GM18909 (cell line): ENCODE measurements around the gene SHANK3.

Source experiments
- ATAC-seq: cut with Tn5 transposase; IDR thresholded peaks from one replicate; pipeline ENCODE4 v1.9.1; 2021; ENCODE audit warnings: mild to moderate bottlenecking; ENCODE audit not compliant: unreplicated experiment, poor library complexity

SHANK3 gene

DNA sequence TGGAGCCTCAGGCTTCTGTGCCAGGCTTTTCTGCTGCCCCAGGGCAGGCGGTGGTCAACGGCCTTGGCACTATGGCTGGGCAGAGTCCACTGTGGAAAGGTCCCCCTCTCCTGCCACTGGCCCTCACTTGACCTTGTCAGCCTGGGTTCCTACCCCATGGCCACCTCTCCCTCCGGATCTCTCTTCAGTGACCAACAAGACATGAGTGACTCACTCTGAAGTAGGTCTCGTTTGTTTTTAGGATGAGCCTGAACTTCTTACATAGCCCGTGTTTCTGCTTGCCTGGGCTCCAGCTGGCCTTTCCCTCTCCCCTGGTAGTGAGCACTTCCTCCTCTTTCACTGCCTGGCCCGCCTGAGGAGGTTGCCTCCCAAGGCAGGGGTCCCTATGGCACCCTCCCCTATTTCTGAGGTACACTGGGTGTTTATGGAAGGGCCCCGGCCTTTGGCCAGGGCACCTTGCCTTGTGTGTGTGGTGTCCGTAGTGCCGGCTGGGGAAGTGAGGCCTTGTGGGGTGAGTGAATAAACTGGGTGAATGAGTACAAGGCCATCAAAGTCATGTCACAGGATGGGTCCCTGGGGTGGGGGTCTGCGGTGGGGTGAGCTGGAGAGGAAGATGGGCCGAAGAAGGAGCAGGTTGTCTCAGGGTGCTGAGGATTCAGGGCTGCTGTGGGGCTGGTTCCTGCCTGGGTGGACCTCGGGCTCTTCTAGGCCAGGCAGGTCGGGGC is 5.0 kb downstream of the SHANK3 start:
- ATAC-seq: no peak

DNA sequence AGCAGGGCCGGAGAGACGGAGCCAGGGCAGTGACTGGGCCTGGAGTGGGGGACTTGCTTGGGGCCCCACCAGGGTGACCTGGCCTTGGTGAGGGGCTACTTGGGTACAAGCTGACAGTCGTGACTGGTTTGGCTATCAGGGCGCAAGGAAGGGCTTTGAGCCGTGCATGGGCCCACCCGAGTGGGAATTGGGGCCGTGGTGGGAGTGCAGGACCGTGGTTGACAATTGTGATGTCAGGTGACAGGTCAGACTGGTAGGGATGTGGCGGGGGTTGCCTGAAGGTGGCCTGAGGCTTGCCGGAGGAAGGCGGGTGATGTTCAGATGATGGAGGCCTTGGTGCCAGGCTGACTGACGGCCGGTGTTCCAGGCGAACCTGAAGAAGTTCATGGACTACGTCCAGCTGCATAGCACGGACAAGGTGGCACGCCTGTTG is 5.6 kb downstream of the SHANK3 start:
- ATAC-seq: no peak

DNA sequence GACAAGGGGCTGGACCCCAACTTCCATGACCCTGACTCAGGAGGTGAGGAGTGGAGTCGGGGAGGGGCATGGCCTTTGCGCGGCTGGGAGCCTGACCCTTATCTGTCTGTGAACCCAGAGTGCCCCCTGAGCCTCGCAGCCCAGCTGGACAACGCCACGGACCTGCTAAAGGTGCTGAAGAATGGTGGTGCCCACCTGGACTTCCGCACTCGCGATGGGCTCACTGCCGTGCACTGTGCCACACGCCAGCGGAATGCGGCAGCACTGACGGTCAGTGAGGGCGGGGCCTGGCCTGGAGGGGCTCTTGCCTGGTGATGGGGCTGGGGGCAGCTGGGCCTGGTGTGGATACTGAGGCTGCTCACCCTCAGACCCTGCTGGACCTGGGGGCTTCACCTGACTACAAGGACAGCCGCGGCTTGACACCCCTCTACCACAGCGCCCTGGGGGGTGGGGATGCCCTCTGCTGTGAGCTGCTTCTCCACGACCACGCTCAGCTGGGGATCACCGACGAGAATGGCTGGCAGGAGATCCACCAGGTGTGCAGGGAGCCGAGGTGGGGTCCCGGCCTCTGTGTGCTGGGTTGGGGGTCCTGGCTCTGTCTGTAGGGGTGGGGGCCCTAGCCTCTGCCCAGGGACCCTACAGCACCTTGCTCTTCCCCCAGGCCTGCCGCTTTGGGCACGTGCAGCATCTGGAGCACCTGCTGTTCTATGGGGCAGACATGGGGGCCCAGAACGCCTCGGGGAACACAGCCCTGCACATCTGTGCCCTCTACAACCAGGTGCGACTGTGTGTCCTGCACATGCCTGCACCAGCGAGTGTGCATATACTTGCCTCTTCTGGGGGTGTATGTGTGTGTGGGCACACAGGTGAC is 6.3 kb downstream of the SHANK3 start:
- no peak for ATAC-seq

DNA sequence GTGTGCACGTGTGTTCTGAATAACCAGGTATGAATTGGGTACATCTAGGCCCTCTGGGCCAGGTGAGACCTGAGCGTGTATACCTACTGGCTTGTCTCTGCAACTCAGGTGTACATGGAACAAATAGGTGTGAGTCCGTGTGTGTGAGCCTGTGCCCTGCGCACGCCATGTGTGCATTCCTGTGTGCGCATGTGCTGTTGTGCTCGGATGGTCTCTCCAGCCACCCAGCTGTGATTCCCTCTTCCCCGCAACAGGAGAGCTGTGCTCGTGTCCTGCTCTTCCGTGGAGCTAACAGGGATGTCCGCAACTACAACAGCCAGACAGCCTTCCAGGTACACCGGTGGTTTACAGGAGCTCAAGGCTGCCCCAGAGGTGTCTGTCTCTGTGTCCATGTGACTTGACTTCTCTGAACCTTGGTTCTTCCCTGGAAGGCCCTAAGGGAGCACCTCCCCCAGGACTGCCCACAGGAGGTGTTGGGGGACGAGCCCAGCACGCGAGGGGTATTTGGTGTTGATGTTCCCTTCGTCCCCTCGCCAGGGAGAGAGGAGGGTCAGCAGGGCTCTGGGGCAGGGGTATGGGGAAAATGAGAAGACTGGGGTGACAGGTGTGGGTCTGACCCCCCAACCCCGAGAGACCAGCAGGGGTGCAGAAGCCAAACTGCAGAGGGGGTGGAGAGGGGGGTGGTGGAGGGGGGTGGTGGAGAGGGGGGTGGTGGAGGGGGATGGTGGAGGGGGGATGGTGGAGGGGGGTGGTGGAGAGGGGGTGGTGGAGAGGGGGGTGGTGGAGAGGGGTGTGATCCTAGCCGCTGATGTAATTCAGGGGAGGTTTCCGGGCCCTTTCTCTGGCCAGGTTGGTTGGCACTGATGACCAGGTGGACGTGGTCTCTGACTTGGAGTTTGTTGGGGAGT is 10.7 kb downstream of the SHANK3 start:
- ATAC-seq: no peak

DNA sequence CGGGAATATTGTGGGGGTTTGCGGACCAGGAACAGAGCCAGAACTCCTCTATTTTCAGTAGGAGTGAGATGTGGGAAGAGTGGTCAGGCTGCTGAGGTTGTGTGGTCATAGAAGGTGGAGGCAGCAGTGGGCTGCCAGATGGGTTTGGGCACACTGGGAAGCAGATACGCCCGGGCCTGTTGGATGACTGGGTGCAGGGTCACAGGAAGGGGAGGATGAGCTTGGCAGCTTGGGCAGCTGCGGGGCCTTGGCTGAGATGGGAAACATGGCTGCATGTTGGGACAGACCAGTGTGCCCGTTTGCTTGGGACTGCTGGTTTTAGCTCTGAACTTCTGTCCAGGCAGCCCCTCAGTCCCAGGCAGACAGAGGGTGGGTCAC is 11.4 kb downstream of the SHANK3 start:
- no peak for ATAC-seq

DNA sequence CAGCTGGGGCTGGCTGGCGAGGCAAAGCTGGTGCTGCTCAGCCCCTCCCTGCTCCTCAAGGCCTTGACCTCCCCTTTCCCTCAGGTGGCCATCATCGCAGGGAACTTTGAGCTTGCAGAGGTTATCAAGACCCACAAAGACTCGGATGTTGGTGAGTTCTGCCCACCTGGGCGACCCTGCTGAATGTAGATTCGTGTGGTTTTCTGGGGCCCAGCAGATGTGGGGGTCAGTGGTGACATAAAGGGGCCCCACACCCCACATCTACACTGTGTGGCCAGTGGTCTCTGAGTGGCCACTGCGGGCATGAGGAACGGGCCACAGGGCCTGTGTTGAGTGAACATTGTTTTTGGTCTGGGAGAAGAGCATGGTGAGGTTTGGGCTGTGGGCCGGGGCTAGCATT is 11.9 kb downstream of the SHANK3 start:
- ATAC-seq: no peak

DNA sequence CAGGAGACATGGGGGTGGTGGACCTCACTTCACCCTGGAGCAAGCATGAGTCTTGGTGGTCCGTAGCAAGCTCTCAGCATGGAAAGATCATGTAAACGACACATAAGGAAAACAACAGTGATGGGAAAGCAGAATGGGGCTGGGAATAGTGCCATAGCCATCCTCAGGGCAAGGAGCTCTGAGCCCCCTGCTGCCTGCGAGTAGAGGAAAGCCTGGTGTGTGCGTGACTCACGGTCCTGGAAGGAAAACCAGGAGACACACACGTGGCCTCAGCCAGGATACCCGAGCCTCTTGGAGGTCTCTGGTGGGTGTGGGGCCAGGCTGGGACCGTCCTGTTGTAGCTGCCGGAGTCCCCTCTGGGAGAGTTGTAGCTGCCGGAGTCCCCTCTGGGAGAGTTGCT is 12.4 kb downstream of the SHANK3 start:
- no peak for ATAC-seq

DNA sequence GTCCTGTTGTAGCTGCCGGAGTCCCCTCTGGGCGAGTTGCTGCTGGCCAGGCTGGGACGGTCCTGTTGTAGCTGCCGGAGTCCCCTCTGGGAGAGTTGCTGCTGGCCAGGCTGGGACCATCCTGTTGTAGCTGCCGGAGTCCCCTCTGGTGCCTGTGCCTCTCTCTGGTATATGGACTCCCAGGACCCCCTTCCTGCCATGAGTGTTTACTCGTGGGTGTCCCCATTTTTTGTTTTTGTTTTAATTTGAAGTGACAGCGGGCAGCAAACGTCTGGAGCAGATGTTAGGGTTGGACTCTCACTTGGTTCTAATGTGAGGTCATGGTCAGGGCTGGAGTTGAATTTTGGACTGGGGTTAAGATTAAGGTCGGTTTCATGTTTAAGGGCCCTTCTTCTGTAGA is 14.2 kb downstream of the SHANK3 start:
- no peak for ATAC-seq

DNA sequence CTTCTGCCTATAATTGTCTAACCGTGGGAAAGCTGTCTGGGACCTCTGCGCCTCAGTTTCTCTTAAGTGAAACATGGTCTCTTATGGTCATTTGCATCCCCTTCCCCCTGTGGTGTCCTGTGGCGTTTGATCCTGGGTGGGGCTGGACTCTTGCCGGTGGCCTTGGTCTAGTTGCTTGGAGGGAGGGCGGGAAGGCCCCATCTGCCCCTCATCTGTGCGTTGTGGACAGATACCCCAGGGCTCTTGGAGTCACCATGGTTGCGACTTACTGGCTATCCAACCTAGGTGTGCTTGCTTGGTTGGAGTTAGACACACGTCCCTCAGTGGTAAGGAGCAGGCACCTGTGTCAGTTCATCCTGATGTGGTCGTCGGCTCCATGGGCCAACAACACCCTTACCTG is 15.2 kb downstream of the SHANK3 start:
- ATAC-seq: no peak

DNA sequence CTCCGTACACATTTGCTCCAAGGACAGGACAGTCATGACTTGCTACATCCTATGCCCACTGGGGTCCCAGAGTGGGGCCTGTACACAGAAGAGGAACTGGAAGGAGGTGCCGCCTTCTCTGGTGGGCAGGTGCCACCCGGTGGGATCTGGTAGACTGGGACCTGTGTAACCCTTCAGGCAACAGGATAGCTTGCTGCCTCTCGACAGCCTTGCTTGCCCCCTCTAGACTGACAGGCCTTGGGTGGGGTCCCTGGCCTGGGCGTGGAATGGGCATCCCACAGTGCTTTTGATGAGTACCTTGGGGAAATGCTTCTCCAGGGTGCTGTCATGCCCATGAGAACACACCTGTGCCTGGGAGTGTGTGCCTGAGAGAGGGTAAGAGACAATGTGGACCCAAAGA is 15.8 kb downstream of the SHANK3 start:
- no peak for ATAC-seq

DNA sequence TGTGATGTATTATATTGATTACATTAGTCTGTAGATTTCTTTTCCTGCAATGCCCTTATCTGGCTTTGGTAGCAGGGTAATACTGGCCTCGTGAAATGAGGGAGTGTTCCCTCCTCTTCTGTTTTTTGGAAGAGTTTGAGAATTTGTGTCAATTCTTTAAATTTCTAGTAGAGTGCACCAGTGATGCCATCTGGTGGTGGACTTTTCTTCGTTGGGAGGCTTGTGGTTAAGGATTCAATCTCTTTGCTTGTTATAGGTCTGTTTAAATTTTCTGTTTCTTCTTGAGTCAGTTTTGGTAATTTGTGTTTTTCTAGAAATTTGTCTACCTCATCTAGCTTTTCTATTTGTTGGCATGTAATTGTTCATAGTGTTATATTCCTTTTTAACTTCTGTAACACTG is 18.9 kb downstream of the SHANK3 start:
- ATAC-seq: no peak

DNA sequence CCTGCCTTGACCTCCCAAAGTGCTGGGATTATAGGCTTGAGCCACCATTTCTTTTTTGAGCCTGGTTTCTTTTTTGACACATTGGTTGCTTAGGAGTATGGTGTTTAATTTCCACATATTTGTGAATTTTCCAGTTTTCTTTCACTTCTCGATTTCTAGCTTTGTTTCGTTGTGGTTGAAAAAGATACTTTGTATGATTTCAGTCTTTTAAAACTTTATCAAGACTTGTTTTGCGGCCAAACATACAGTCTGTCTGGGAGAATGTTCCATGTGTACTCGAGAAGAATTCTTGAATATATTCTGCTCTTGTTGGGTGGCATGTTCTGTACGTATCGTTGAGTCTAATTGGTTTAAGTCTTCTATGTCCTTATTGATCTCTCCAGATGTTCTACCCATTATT is 20.8 kb downstream of the SHANK3 start:
- ATAC-seq: no peak

DNA sequence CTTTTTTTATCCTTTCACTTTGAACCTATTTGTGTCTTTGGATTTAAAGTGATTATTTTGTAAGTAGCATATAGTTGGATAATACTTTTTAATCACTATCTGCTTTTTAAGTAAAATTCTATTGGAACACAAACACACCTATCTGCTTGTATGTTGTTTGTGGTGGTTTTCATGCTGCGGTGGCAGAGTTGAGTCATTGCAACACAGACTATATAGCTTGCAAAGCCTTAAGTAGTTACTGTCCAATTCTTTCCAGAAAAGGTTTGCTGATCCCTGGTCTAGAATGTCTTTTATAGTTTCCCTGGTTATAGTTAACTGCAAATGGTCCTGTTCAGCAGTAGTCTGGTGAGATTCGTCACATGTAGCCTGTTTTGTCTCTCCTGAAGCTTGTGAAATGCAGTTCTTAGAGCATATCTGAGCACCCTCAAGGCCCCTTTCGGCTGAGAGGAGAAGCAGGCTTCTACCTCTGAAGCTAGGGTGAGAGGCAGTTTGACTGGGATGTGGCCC is 21.5 kb downstream of the SHANK3 start:
- no peak for ATAC-seq

DNA sequence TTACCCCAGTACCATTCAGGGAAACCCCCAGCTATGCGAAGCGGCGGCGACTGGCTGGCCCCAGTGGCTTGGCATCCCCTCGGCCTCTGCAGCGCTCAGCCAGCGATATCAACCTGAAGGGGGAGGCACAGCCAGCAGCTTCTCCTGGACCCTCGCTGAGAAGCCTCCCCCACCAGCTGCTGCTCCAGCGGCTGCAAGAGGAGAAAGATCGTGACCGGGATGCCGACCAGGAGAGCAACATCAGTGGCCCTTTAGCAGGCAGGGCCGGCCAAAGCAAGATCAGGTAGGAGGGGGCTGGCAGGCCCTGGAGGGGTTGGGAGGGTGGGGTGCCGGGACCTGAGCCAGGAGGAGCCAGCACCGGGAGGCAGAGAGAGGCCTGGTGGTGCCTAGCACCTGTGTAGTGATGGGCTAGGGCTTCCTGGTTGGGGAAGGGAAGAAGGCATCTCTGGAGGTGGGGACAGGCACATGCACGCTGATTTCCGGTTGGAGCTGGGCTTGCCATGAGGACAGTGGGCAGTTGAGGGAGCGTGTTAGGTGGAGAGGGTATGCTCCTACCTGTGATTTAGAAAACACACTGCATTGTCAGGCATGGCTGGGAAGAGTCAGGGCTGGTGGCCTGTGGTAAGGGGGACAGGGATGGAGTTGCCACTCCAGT is 22.3 kb downstream of the SHANK3 start:
- ATAC-seq: no peak

DNA sequence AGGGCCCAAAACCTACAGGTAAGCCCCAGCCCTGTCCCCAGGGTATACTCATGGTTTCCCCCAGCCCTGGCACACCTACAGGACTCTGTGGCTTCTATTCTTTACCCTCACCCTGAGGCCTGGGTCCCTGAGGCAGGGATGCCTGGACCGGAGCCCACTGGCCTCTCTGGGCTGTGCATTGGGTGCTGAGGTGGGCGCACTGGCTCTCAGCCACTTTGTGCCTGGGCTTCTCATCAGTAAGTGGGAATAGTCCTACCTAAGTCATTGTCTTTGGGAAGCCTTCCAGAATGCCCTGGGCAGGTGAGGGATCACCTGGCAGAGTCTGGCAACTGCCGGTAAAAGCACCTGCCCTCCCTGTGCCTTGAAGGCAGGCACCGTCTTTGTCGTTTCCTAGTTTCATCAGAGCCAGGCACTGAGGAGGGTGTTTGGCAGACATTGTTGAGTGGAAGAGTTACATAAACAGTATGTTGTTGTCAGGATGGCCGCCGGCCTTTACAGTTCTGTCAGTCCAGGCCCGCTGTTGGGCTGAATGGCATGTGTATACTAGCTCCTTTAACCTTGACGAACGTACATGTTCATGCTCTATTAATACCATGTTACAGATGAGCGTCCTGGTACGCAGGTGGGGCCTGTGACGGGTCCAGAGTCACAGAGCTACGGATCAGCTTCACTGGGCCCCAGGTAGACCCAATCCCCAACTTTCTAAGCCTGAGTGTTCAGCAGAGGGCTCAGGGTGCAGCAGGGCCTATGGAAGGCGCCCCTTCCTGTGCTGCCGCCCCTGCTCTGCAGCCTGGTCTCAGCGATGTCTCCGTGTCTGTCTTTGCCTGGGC is 23.0 kb downstream of the SHANK3 start:
- ATAC-seq: no peak

DNA sequence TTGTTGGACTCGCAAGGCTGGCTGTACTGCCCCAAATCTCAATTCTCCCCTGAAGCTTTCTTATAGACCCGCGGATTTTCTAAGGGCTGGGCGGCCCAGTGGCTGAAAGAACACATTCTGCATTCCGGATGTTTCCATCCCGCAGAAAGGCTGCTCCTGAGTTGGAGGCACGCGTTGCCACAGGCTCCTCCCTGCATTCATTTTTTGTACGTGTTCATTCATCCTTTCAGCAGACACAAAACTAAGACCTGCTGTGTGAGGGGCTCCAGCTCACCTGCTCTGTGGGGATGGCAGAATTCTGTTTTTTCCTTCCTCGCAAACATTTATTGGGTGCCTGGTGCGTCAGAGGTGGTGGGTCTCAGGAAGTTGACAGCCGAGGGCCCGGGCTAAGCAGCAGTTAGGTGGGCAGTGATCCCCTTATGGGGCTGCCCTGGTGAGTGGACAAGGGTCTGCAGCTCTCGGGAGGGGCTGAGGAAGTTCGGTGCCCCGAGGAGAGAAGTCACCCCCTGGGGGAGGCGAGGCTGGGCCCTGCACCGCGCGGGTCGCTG is 23.7 kb downstream of the SHANK3 start:
- ATAC-seq: no peak

DNA sequence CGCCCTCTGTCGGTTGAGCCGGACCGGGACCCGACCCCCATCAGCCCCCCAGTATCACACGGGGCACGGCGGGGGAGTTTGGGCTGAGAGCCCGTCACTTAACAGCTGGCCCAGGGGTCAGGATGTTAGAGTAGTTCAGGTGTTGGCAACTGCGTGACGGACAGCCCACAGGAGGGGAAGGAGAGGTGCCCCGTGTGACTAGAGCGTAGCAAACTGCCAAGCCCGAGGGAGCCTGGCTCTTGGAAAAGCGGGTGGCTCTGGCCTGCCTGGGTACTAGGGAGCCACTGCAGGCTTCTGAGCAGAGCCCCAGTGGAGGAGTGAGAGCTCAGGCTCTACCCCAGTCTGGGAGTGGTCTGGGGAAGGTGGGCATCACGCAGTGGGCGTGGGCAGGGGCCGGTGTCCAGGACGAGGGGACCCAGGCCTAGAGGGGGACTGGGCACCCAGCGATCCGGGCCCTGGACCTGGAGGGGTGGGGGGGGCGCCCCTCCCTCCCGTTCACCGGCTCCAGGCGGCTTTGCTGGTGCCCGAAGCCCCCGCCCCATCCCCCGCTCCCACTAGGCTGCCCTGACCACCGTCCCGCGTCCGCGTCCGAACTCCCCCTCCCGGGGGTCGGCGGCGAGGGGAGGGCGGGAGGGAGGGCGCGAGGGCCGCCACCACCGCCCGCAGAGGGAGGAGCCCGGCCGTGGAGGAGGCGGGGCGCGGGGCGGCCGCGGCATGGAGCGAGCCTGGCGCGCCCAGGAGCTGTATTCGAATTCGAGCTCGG is 24.4 kb downstream of the SHANK3 start:
- no peak for ATAC-seq
